ENCODE results near the gene ENO3.
A peak's percentile ranks its signal among the peaks of the same experiment; 100 is the strongest.

ENO3 gene

GRCh38 chr17:4938069-4938491, 12.8 kb upstream of the ENO3 start:
- no peak for DNase-seq

GRCh38 chr17:4938688-4939545, 12.0 kb upstream of the ENO3 start:
- no peak for DNase-seq

GRCh38 chr17:4939546-4939795, 11.4 kb upstream of the ENO3 start:
- no peak for DNase-seq

GRCh38 chr17:4939796-4940554, 10.9 kb upstream of the ENO3 start, which contains the start of the genes RNF167 and SLC25A11:
Gene RNF167 (plus strand): TSS chr17:4940268. CDS start chr17:4940910, 642 bp downstream.
Gene SLC25A11 (minus strand): TSS chr17:4940046. CDS start chr17:4939910, 136 bp downstream.
- DNase-seq: peak; percentile 100

GRCh38 chr17:4940555-4941318, 10.2 kb upstream of the ENO3 start:
- no peak for DNase-seq

- no peak for DNase-seq
These were observed 9.7 kb upstream of the ENO3 start for GRCh38 chr17:4941319-4941610.

- no peak for DNase-seq
These were observed 8.0 kb upstream of the ENO3 start for GRCh38 chr17:4942760-4943508.

- DNase-seq: no peak
These were observed 6.8 kb upstream of the ENO3 start for GRCh38 chr17:4944163-4944553.

GRCh38 chr17:4944554-4945175, 6.3 kb upstream of the ENO3 start:
- DNase-seq: no peak

- DNase-seq: peak; percentile 90
These were observed 5.6 kb upstream of the ENO3 start for GRCh38 chr17:4945176-4945943.

- DNase-seq: no peak
These were observed 5.0 kb upstream of the ENO3 start for GRCh38 chr17:4945944-4946280.

- no peak for DNase-seq
These were observed 4.5 kb upstream of the ENO3 start for GRCh38 chr17:4946312-4946976.

GRCh38 chr17:4947010-4947410, 3.9 kb upstream of the ENO3 start:
- DNase-seq: peak; percentile 32

- peak; percentile 68 for DNase-seq
These were observed 3.3 kb upstream of the ENO3 start for GRCh38 chr17:4947411-4948165.

- peak; percentile 96 for DNase-seq
These were observed 2.6 kb upstream of the ENO3 start, which contains the start of gene PFN1 for GRCh38 chr17:4948166-4948930. Gene PFN1 (minus strand): TSS chr17:4948530. CDS start chr17:4948394, 136 bp downstream.

- peak; percentile 94 for DNase-seq
These were observed 2.0 kb upstream of the ENO3 start for GRCh38 chr17:4948931-4949320.

GRCh38 chr17:4949321-4950074, 1.4 kb upstream of the ENO3 start:
- DNase-seq: peak; percentile 74

GRCh38 chr17:4950075-4950745, 709 bp upstream of the ENO3 start:
- DNase-seq: peak; percentile 22

All from fibroblast of skin of right biceps (primary cell).